Right hindlimb (tissue), 1 donor: Measurements from ENCODE around the gene ATXN1L.
A peak's percentile ranks its signal among the peaks of the same experiment; 100 is the strongest.
"Not testable (repeated sequence)": the region's sequence is repeated elsewhere in the genome, so short reads cannot be mapped to it uniquely, and the experiment has no call there.

ENCODE experiments used
- DNase-seq: peaks from one replicate; pipeline ENCODE4 v3.0.0-alpha.2; 2018

Gene ATXN1L

DNA sequence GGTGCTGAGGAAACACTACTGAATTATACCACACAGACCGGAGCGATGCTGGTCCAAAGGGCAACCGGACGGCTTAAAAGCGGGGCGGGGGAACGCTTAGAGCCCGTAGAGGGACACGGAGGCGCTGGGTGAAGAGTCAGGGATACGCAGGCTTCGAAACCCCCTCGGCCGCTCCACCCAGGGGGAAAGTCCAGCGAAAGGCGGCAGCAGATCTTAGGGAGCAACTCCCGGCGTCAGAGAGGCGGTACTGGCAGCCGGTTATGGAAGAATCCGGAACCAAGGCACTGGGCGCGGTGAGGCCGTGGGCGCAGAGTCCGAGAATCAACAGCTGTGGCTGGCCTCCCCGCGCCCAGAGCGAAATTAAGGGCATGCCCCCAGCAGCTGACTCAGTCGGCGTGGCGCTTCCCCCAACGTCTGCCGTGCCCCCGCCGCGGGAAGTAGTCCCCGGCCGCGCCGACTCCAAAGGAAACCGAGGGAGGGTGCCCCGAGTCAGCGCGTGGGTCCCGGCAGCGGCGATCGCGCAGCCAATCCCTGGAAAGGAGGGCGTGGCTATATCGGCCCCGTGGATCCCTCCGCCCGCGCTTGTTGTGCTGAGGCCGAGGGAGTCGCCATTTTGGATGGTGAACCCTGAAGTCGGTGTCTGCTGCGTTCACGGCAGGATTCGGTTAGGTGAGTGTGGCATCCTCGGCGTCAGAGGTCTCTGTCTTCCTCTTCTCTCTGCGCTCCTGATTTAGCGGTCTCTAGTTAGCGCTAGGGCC, 49.3 kb downstream of the ATXN1L start, which contains the start of gene IST1:
IST1 (plus strand) TSS at position 611 of the 758 bp plus-strand sequence. CDS start 20,110 bp downstream, outside the sequence.
- peak; percentile 98 for DNase-seq

GRCh38 chr16:71895679-71896365, 50.0 kb downstream of the ATXN1L start:
- peak; percentile 56 for DNase-seq

- DNase-seq = no peak
Observed at GRCh38 chr16:71896764-71897368, 51.1 kb downstream of the ATXN1L start.

- no peak for DNase-seq
Observed at GRCh38 chr16:71899171-71899570, 53.4 kb downstream of the ATXN1L start.

DNA sequence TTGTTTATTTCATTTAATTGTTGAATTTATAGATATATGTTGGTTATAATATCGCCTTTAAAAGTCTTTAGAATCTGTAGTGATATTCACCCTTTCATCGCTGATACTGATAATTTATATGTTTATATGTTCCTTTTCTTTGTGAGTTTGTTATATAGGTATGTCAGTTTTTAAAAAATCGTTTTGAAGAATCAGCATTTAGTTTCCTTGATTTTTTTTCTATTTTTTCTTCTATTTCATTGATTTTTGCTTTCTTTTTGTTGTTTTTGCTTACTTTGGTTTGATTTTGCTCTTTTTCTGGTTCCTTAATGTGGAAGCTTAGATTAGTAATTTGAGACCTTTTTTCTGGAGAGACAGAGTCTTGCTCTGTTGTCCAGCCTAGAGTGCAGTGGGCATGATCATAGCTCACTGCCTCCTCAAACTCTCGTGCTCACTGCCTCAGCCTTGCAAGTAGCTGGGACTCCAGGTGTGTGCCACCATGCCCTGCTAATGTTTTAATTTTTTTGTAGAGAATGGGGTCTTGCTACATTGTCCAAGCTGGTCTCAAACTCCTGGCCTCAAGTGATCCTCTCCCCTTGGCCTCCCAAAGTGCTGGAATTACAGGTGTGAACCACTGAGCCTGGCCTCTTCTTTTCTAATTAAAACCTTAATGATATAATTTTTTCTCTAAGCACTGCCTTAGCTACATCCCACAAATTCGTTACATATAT, 57.0 kb downstream of the ATXN1L start:
- DNase-seq = no peak

GRCh38 chr16:71903608-71904007, 57.8 kb downstream of the ATXN1L start:
- no peak for DNase-seq

DNA sequence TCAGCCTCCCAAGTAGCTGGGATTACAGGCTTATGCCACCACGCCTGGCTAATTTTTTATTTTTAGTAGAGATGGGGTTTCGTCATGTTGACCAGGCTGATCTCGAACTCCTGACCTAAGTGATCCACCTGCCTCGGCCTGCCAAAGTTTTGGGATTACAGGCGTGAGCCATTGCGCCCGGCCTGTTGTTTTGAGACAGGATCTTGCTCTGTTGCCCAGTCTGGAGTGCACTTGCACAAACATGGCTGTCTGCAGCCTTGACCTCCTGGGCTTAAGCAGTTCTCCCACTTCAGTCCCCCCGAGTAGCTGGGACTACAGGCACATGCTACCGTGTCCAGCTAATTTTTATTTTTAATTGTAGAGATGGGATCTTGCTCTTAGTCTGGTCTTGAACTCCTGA, 58.5 kb downstream of the ATXN1L start:
- no peak for DNase-seq

- DNase-seq = not testable (repeated sequence)
Observed at GRCh38 chr16:71905765-71906164, 60.0 kb downstream of the ATXN1L start.
